ENCODE measurements around the gene CERK.
"Not testable (repeated sequence)": the region's sequence is repeated elsewhere in the genome, so short reads cannot be mapped to it uniquely, and the experiment has no call there.

Gene CERK

GRCh38 chr22:46736705-46737104 is 1.3 kb downstream of the CERK start:
- peak overlapping the region; percentile 77 for H3K4me3 ChIP-seq (ENCODE audit: low read length)

GRCh38 chr22:46735747-46736608 is 2.1 kb downstream of the CERK start:
- no peak overlapping the region for H3K4me3 ChIP-seq (ENCODE audit: low read length)
- no peak for DNase-seq (ENCODE audit: low read depth, low spot score)

More at GRCh38 chr22:46736705-46737104, 1.3 kb downstream of the CERK start:
- DNase-seq (ENCODE audit: low read depth, low spot score) = no peak

GRCh38 chr22:46734830-46735453 is 3.1 kb downstream of the CERK start:
- no peak for DNase-seq (ENCODE audit: low read depth, low spot score)
- H3K4me3 ChIP-seq (ENCODE audit: low read length) = no peak overlapping the region

- not testable (repeated sequence) for H3K4me3 ChIP-seq (ENCODE audit: low read length); DNase-seq (ENCODE audit: low read depth, low spot score)
These were observed 3.8 kb downstream of the CERK start for GRCh38 chr22:46734213-46734722.

- no peak overlapping the region for H3K4me3 ChIP-seq (ENCODE audit: low read length)
These were observed 5.5 kb downstream of the CERK start for GRCh38 chr22:46732513-46732912.

GRCh38 chr22:46732041-46732379 is 6.0 kb downstream of the CERK start:
- H3K4me3 ChIP-seq (ENCODE audit: low read length) = no peak overlapping the region

More at GRCh38 chr22:46732513-46732912, 5.5 kb downstream of the CERK start:
- no peak for DNase-seq (ENCODE audit: low read depth, low spot score)

GRCh38 chr22:46731246-46732040 is 6.6 kb downstream of the CERK start:
- no peak for DNase-seq (ENCODE audit: low read depth, low spot score)
- no peak overlapping the region for H3K4me3 ChIP-seq (ENCODE audit: low read length)

More at GRCh38 chr22:46732041-46732379, 6.0 kb downstream of the CERK start:
- no peak for DNase-seq (ENCODE audit: low read depth, low spot score)

- DNase-seq (ENCODE audit: low read depth, low spot score) = no peak
These were observed 7.3 kb downstream of the CERK start for GRCh38 chr22:46730568-46731245.

GRCh38 chr22:46728470-46728869 is 9.6 kb downstream of the CERK start:
- no peak for DNase-seq (ENCODE audit: low read depth, low spot score)
- no peak overlapping the region for H3K4me3 ChIP-seq (ENCODE audit: low read length)

More at GRCh38 chr22:46730568-46731245, 7.3 kb downstream of the CERK start:
- H3K4me3 ChIP-seq (ENCODE audit: low read length) = no peak overlapping the region

- no peak for DNase-seq (ENCODE audit: low read depth, low spot score)
- no peak overlapping the region for H3K4me3 ChIP-seq (ENCODE audit: low read length)
These were observed 10.2 kb downstream of the CERK start for GRCh38 chr22:46727813-46728364.

- DNase-seq (ENCODE audit: low read depth, low spot score) = no peak
- H3K4me3 ChIP-seq (ENCODE audit: low read length) = no peak overlapping the region
These were observed 11.1 kb downstream of the CERK start for GRCh38 chr22:46726986-46727317.

- H3K4me3 ChIP-seq (ENCODE audit: low read length) = no peak overlapping the region
- DNase-seq (ENCODE audit: low read depth, low spot score) = no peak
These were observed 11.7 kb downstream of the CERK start for GRCh38 chr22:46726066-46726985.

- H3K4me3 ChIP-seq (ENCODE audit: low read length) = no peak overlapping the region
- no peak for DNase-seq (ENCODE audit: low read depth, low spot score)
These were observed 13.0 kb downstream of the CERK start for GRCh38 chr22:46725096-46725495.

- no peak overlapping the region for H3K4me3 ChIP-seq (ENCODE audit: low read length)
- no peak for DNase-seq (ENCODE audit: low read depth, low spot score)
These were observed 14.2 kb downstream of the CERK start for GRCh38 chr22:46723882-46724281.

- no peak overlapping the region for H3K4me3 ChIP-seq (ENCODE audit: low read length)
- DNase-seq (ENCODE audit: low read depth, low spot score) = no peak
These were observed 16.5 kb downstream of the CERK start for GRCh38 chr22:46721501-46722085.

- no peak overlapping the region for H3K4me3 ChIP-seq (ENCODE audit: low read length)
- no peak for DNase-seq (ENCODE audit: low read depth, low spot score)
These were observed 18.1 kb downstream of the CERK start for GRCh38 chr22:46719921-46720320.

GRCh38 chr22:46714550-46714949 is 23.5 kb downstream of the CERK start:
- DNase-seq (ENCODE audit: low read depth, low spot score) = no peak
- H3K4me3 ChIP-seq (ENCODE audit: low read length) = no peak overlapping the region

GRCh38 chr22:46712288-46712687 is 25.8 kb downstream of the CERK start:
- no peak overlapping the region for H3K4me3 ChIP-seq (ENCODE audit: low read length)
- no peak for DNase-seq (ENCODE audit: low read depth, low spot score)

Data from Jurkat, Clone E6-1 (cell line).